Left lung (tissue), 14 donors: ENCODE results near the gene PDF. TPM values are rescaled to one million over a fixed set of nuclear protein-coding genes. Genes with fewer than 3 reads are reported as not detected.
A peak's percentile ranks its signal among the peaks of the same experiment; 100 is the strongest.

ENCODE experiments used
- ATAC-seq: fragments of 200-7000 bp; cut with Tn5 transposase; one replicate; pipeline ENCODE4 v1.9.1; 2020; ENCODE audit warnings: moderate library complexity
- DNase-seq, 4 donors: peaks; one replicate each; pipeline ENCODE4 v3.0.0-alpha.2; 2013 to 2020
- H3K27ac ChIP-seq, 2 donors: fragments of 200-600 bp; sonication (generic) in 1 of 2; one replicate each; pipeline versions ENCODE4 v1.5.0 to v1.8.0; 2020 to 2021
- H3K27me3 ChIP-seq, 2 donors: fragments of 200-600 bp; sonication (generic) in 1 of 2; one replicate each; pipeline versions ENCODE4 v1.5.0 to v1.8.0; 2020 to 2021
- H3K36me3 ChIP-seq, 2 donors: fragments of 200-600 bp; sonication (generic) in 1 of 2; one replicate each; pipeline versions ENCODE4 v1.5.0 to v1.8.0; 2020 to 2021
- H3K4me1 ChIP-seq, 2 donors: fragments of 200-600 bp; one replicate each; pipeline ENCODE4 v1.8.0; 2021
- H3K4me3 ChIP-seq, 2 donors: fragments of 200-600 bp; sonication (generic) in 1 of 2; one replicate each; pipeline versions ENCODE4 v1.5.0 to v1.8.0; 2020 to 2021; ENCODE audit warnings: mild to moderate bottlenecking in 1 of 2
- H3K9me3 ChIP-seq, 2 donors: fragments of 200-600 bp; sonication (generic) in 1 of 2; one replicate each; pipeline versions ENCODE4 v1.5.0 to v1.8.0; 2020 to 2021
- intact Hi-C, 2 donors: fragments of 100-400 bp; cut with DNase I; formaldehyde crosslinking; loops; one replicate each; pipeline versions ENCODE4 v1.11.2 to v1.14.2; 2022
- long read RNA-seq, 12 donors: library from polyadenylated mRNA in 2 of 12; unstranded in 2 of 12; transcript quantifications; one replicate each; pipeline ENCODE4 v2.0.0 and lab custom pipeline, GENCODE V29; 2019 to 2026
- polyA plus RNA-seq, 6 donors: library from polyadenylated mRNA; unstranded; fragments of 120-200 nt; gene quantifications; one replicate each; pipeline ENCODE4 v1.2.1, GENCODE V29; 2013; ENCODE audit not compliant: insufficient read length in 6 of 6
- total RNA-seq, 2 donors: library from RNA; stranded (reverse); fragmentation: NEBNext Ultra II Directional; extraction: Animal tissue kit (Norgen Biotek cat#: 25700); gene quantifications; one replicate each; pipeline ENCODE4 v1.2.1, GENCODE V29; 2021
- TF ChIP-seq, protein P1 (sequence below), 2 donors: fragments of 200-600 bp; sonication (generic) in 1 of 2; IDR thresholded peaks; one replicate each; pipeline versions ENCODE4 v1.5.0 to v1.8.0; 2021; ENCODE audit warnings: antibody characterized with exemption in 2 of 2
- donor health status: DM: no; HTN: yes; CAD: no.
- donor health status: DM: no; HTN: no; CAD: no.

The PDF gene, protein sequence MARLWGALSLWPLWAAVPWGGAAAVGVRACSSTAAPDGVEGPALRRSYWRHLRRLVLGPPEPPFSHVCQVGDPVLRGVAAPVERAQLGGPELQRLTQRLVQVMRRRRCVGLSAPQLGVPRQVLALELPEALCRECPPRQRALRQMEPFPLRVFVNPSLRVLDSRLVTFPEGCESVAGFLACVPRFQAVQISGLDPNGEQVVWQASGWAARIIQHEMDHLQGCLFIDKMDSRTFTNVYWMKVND
- 10 to 100 TPM in 1 of 2 donors, 1 to 10 TPM in 1; 8.7 to 16.3 TPM for total RNA-seq
- 1 to 10 TPM; 2.0 to 6.7 (median 5.3) TPM for polyA plus RNA-seq
- long read RNA-seq, donor 1, partial matches to known transcripts = 0 of 4 reads
- long read RNA-seq, donor 1, other reads (novel, unspliced or antisense) = 0 of 4 reads
- long read RNA-seq, donor 2, transcript PDF-201 (2 exons, 1,158 nt) = major isoform, 6 of 6 reads
- long read RNA-seq, donor 2, partial matches to known transcripts = 0 of 6 reads
- long read RNA-seq, donor 2, other reads (novel, unspliced or antisense) = 0 of 6 reads
- long read RNA-seq, donor 3 = 0 reads
- long read RNA-seq, donor 4, transcript PDF-201 (2 exons, 1,158 nt) = major isoform, 22 of 22 reads
- long read RNA-seq, donor 4, partial matches to known transcripts = 0 of 22 reads
- long read RNA-seq, donor 4, other reads (novel, unspliced or antisense) = 0 of 22 reads
- long read RNA-seq, donor 5, transcript PDF-201 (2 exons, 1,158 nt) = major isoform, 7 of 7 reads
- long read RNA-seq, donor 5, partial matches to known transcripts = 0 of 7 reads
- long read RNA-seq, donor 5, other reads (novel, unspliced or antisense) = 0 of 7 reads
- long read RNA-seq, donor 6, transcript PDF-201 (2 exons, 1,158 nt) = major isoform, 5 of 5 reads
- long read RNA-seq, donor 6, partial matches to known transcripts = 0 of 5 reads
- long read RNA-seq, donor 6, other reads (novel, unspliced or antisense) = 0 of 5 reads
- long read RNA-seq, donor 7, partial matches to known transcripts = 0 of 1 reads
- long read RNA-seq, donor 7, other reads (novel, unspliced or antisense) = 0 of 1 reads
- long read RNA-seq, donor 8, transcript PDF-201 (2 exons, 1,158 nt) = major isoform, 9 of 9 reads
- long read RNA-seq, donor 8, partial matches to known transcripts = 0 of 9 reads
- long read RNA-seq, donor 8, other reads (novel, unspliced or antisense) = 0 of 9 reads
- long read RNA-seq, donor 9 = 0 reads
- long read RNA-seq, donor 10, transcript PDF-201 (2 exons, 1,158 nt) = major isoform, 34 of 34 reads
- long read RNA-seq, donor 10, partial matches to known transcripts = 0 of 34 reads
- long read RNA-seq, donor 10, other reads (novel, unspliced or antisense) = 0 of 34 reads
- long read RNA-seq, donor 11 = 0 reads
- long read RNA-seq, donor 12, partial matches to known transcripts = 0 of 3 reads
- long read RNA-seq, donor 12, other reads (novel, unspliced or antisense) = 0 of 3 reads

DNA sequence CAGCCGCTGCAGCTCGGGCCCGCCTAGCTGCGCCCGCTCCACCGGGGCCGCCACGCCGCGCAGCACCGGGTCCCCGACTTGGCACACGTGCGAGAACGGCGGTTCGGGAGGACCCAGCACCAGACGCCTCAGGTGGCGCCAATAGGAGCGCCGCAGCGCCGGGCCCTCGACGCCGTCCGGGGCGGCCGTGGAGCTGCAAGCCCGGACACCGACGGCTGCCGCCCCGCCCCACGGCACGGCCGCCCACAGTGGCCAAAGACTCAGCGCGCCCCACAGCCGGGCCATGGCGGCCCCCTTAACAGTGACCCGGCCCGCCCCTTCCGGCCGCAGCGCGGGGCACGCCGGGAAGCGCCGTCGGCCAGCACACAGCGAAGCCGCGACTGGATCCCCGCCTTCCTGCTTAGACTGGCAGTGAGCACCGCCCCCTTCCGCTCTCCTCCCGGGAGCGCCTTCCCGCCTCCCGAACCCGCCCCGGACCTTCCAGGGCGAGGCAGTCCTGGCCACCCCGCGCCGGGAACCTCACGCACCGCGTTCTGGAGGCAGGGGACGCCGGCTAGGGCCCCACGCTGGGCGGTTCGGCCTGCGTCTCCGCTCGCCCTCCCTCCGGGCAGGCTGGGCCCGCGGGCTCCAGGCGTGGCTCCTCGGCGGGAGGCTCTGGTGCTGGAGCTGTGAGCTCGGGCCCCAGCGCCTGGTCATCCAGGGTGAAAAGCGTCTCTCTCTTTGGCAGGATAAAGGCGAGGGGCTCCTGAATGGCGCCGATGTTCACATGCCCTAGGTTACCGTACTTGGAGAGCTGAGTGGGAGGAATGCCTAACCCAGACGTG, at the start of gene PDF:
Gene PDF, minus strand, starts transcription at position 303 of the 824 bp plus-strand sequence. Its CDS starts 18 bp downstream, at position 285.
- ATAC-seq (peak; percentile 98), DNase-seq (peak; percentile 89 to 99 (median 94))
- TF ChIP-seq, protein P1, sequence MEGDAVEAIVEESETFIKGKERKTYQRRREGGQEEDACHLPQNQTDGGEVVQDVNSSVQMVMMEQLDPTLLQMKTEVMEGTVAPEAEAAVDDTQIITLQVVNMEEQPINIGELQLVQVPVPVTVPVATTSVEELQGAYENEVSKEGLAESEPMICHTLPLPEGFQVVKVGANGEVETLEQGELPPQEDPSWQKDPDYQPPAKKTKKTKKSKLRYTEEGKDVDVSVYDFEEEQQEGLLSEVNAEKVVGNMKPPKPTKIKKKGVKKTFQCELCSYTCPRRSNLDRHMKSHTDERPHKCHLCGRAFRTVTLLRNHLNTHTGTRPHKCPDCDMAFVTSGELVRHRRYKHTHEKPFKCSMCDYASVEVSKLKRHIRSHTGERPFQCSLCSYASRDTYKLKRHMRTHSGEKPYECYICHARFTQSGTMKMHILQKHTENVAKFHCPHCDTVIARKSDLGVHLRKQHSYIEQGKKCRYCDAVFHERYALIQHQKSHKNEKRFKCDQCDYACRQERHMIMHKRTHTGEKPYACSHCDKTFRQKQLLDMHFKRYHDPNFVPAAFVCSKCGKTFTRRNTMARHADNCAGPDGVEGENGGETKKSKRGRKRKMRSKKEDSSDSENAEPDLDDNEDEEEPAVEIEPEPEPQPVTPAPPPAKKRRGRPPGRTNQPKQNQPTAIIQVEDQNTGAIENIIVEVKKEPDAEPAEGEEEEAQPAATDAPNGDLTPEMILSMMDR (IDR thresholded peaks at IDR 0.05) = no peak
- H3K4me3 ChIP-seq = peak within 1 kb of the TSS; percentile 90 to 96
- H3K36me3 ChIP-seq = peaks cover 0 to 67% of the 10 kb centered on the region in 2 donors
- peaks cover 18 to 57% of the 10 kb centered on the region in 2 donors for H3K4me1 ChIP-seq
- no peaks in the 10 kb centered on the region for H3K9me3 ChIP-seq
- peak within 1 kb of the TSS; percentile 82 to 90 for H3K27ac ChIP-seq
- H3K27me3 ChIP-seq = no peaks in the 10 kb centered on the region
- intact Hi-C loops = no loop called here

DNA sequence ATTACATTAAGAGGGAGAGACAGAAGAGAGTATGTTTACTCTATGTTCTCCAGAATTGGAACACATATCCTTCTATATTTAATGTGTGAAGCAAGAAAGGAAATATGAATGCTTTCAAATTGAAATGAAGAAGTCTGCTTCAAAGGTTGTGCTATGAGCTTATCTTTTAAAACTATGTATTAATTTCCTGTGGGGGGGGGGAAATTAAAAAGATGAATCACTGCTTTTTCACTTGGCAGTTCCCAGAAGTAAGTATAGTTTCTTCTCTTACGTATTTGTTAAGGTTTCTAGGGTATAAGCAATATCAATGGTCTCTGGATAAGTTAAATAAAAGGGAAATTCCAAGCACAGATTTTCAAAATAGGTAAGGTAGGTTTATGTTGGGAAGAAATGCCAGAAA, 48.4 kb upstream of the PDF start:
- ATAC-seq (no peak), DNase-seq (no peak)
- Histone ChIP-seq H3K4me1 (peaks cover 5 to 31% of the 10 kb centered on the region in 2 donors), H3K4me3 (no peak overlapping the region), H3K36me3 (peaks cover 0 to 63% of the 10 kb centered on the region in 2 donors), H3K9me3 (no peaks in the 10 kb centered on the region), H3K27me3 (no peaks in the 10 kb centered on the region), H3K27ac (peak overlapping the region in 1 of 2 donors; percentile 14)
- intact Hi-C loops = no loop called here
- TF ChIP-seq, protein P1 (IDR thresholded peaks at IDR 0.05) = no peak

DNA sequence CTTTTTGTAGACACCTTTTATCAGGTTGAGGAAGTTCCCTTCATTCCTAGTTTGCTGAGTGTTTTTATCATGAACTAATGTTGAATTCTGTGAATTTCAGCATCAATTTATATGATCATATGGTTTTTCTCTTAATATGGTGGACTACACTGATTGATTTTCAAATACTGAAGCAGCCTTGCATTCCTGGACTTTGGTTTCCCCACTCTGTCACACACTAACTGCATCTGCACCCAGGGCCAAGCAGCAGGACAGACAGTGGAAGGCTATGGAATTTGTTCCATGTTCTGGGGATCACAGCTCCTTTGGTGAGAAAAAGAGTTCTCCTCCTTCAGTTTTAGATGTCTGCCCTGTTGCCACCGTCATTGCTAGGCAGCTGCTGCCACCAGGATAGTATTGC, 47.6 kb upstream of the PDF start:
- DNase-seq = no peak
- no peak overlapping the region for H3K4me3 ChIP-seq
- TF ChIP-seq, protein P1 (IDR thresholded peaks at IDR 0.05) = no peak
- no peaks in the 10 kb centered on the region for H3K9me3 ChIP-seq
- H3K36me3 ChIP-seq = peaks cover 0 to 56% of the 10 kb centered on the region in 2 donors
- no peak for ATAC-seq
- H3K27ac ChIP-seq = no peak overlapping the region
- H3K4me1 ChIP-seq = peaks cover 5 to 23% of the 10 kb centered on the region in 2 donors
- intact Hi-C loops = no loop called here
- no peaks in the 10 kb centered on the region for H3K27me3 ChIP-seq

DNA sequence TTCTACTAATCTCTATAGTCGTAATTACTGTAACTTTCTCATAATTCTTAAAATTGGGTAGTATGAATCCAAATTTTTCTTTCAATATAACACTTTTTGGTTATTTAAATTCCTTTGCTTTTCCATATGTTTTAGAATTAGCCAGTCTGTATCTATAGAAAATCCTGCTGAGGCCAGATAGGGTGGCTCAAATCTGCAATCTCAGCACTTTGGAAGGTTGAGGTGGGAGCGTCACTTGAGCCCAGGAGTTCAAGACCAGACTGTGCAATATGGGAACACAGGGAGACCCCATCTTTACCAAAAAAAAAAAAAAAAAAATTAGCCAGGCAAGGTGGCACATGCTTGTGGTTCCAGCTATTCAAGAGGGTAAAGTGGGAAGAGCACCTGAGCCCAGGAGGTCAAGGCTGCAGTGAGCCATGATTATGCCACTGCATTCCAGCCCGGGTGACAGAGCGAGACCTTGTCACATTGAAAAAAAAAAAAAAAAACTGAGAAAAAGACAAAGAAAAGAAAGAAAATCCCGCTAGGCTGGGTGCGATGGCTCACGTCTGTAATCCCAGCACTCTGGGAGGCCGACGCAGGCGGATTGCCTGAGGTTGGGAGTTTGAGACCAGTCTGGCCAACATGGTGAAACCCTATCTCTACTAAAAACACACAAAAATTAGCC, 46.1 kb upstream of the PDF start:
- no peak for ATAC-seq
- Histone ChIP-seq H3K4me1 (peaks cover 5 to 8% of the 10 kb centered on the region in 2 donors), H3K27ac (no peak overlapping the region), H3K36me3 (peaks cover 0 to 56% of the 10 kb centered on the region in 2 donors), H3K27me3 (no peaks in the 10 kb centered on the region), H3K4me3 (no peak overlapping the region), H3K9me3 (no peaks in the 10 kb centered on the region)
- TF ChIP-seq, protein P1 (IDR thresholded peaks at IDR 0.05) = no peak
- intact Hi-C loops = no loop called here
- DNase-seq = no peak
